ENCODE measurements around the gene TCN2. TPM values are rescaled to one million over a fixed set of nuclear protein-coding genes. Genes with fewer than 3 reads are reported as not detected.

TCN2 gene
- total and polyA plus RNA-seq, 10 of the 15 experiments (the other 5 are each of a cell fraction or from before 2014, with no cell fraction given), result 5.4 to 21.8 (median 11.0) TPM

DNA sequence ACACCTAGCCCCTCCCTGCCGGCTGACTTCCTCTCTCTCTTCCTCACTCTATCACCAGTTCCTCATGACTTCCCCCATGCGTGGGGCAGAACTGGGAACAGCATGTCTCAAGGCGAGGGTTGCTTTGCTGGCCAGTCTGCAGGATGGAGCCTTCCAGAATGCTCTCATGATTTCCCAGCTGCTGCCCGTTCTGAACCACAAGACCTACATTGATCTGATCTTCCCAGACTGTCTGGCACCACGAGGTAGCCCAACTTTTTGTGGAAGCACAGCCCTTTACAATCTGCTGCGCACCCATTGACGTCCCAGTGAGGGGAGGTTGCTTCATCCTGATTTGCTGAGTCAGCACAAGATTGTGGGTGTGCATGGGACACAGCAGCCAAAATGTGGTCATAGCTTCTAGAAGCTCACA lies 8.6 kb downstream of the TCN2 start:
- Histone ChIP-seq H3K4me2 (ENCODE audit: control insufficient read depth, insufficient read depth) (no peak overlapping the region), H3K4me1 (ENCODE audit: control insufficient read depth, insufficient read depth, low read length) (peaks cover 1% of the 10 kb centered on the region; the same call in 1 of the 2 replicates), H3K79me2 (ENCODE audit: control insufficient read depth, insufficient read depth, low read length) (no peaks in the 10 kb centered on the region), H3K27ac (ENCODE audit: control insufficient read depth, insufficient read depth) (no peak overlapping the region), H2AFZ (ENCODE audit: control insufficient read depth, low read depth, low read length) (no peak overlapping the region), H3K4me3 (no peak overlapping the region), H3K9ac (ENCODE audit: control insufficient read depth, insufficient read depth, low read length) (no peak overlapping the region), H3K27me3 (replicated peaks in 1 of 2; ENCODE audit: control insufficient read depth in 2 of 2, insufficient read depth in 2 of 2, low read length in 1 of 2) (no peaks in the 10 kb centered on the region), H3K9me3 (replicated peaks; ENCODE audit: control insufficient read depth, insufficient read depth, low read length) (no peaks in the 10 kb centered on the region), H3K36me3 (ENCODE audit: control insufficient read depth in 2 of 2, insufficient read depth in 2 of 2, low read length in 1 of 2) (no peaks in the 10 kb centered on the region), H4K20me1 (ENCODE audit: control insufficient read depth, insufficient read depth) (no peaks in the 10 kb centered on the region)
- ChIA-PET CTCF (interaction anchor here (1.1 to 1.9 kb wide), 2 partner anchors 9 to 19 kb away, joined by 4 read pairs; no protein-coding TSS in a partner anchor), SMC1A (ENCODE audit: uncharacterized antibody, unreplicated experiment) (interaction anchor here (0.7 kb wide), 1 partner anchor 21 kb away, joined by 4 read pairs; no protein-coding TSS in a partner anchor), RAD21 (ENCODE audit: unreplicated experiment) (no interaction called here), POLR2A (no interaction called here)
- TF ChIP-seq HCFC1 (IDR thresholded peaks at IDR 0.05; ENCODE audit: low read length), result no peak
- TF ChIP-seq ZNF384 (IDR thresholded peaks at IDR 0.05; ENCODE audit: borderline replicate concordance, low read depth, low read length), result no peak
- TF ChIP-seq BACH1 (IDR thresholded peaks at IDR 0.05; ENCODE audit: borderline replicate concordance), result no peak
- no peak for TF ChIP-seq BHLHE40 (IDR thresholded peaks at IDR 0.05; ENCODE audit: borderline replicate concordance in 1 of 2, low read depth in 2 of 2, low read length in 1 of 2)
- TF ChIP-seq, protein P1, sequence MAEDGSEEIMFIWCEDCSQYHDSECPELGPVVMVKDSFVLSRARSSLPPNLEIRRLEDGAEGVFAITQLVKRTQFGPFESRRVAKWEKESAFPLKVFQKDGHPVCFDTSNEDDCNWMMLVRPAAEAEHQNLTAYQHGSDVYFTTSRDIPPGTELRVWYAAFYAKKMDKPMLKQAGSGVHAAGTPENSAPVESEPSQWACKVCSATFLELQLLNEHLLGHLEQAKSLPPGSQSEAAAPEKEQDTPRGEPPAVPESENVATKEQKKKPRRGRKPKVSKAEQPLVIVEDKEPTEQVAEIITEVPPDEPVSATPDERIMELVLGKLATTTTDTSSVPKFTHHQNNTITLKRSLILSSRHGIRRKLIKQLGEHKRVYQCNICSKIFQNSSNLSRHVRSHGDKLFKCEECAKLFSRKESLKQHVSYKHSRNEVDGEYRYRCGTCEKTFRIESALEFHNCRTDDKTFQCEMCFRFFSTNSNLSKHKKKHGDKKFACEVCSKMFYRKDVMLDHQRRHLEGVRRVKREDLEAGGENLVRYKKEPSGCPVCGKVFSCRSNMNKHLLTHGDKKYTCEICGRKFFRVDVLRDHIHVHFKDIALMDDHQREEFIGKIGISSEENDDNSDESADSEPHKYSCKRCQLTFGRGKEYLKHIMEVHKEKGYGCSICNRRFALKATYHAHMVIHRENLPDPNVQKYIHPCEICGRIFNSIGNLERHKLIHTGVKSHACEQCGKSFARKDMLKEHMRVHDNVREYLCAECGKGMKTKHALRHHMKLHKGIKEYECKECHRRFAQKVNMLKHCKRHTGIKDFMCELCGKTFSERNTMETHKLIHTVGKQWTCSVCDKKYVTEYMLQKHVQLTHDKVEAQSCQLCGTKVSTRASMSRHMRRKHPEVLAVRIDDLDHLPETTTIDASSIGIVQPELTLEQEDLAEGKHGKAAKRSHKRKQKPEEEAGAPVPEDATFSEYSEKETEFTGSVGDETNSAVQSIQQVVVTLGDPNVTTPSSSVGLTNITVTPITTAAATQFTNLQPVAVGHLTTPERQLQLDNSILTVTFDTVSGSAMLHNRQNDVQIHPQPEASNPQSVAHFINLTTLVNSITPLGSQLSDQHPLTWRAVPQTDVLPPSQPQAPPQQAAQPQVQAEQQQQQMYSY (CRISPR knock-in tag; IDR thresholded peaks at IDR 0.05), result no peak
- no peak for TF ChIP-seq TARDBP (IDR thresholded peaks at IDR 0.05; ENCODE audit: borderline replicate concordance)
- TF ChIP-seq, protein P2, sequence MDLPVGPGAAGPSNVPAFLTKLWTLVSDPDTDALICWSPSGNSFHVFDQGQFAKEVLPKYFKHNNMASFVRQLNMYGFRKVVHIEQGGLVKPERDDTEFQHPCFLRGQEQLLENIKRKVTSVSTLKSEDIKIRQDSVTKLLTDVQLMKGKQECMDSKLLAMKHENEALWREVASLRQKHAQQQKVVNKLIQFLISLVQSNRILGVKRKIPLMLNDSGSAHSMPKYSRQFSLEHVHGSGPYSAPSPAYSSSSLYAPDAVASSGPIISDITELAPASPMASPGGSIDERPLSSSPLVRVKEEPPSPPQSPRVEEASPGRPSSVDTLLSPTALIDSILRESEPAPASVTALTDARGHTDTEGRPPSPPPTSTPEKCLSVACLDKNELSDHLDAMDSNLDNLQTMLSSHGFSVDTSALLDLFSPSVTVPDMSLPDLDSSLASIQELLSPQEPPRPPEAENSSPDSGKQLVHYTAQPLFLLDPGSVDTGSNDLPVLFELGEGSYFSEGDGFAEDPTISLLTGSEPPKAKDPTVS (IDR thresholded peaks at IDR 0.05; ENCODE audit: low read depth, low read length), result no peak
- no peak for TF ChIP-seq RBBP5 (conservative IDR thresholded peaks at IDR 0.05)
- TF ChIP-seq EZH2 (IDR thresholded peaks at IDR 0.05; ENCODE audit: borderline replicate concordance, control insufficient read depth, low read depth, low read length), result no peak
- BruUV-seq (replicated peaks), result no TSS peak
- in situ Hi-C loops (cut with MboI) (no loop called here), intact Hi-C loops (cut with micrococcal nuclease; ENCODE audit: unreplicated experiment) (no loop called here)
- ATAC-seq (no peak), DNase-seq (ENCODE audit: low read depth, low spot score) (no peak), FAIRE-seq (no peak)
- WGBS (ENCODE audit: insufficient coverage, insufficient replicate concordance, low lambda C conversion rate, missing lambda C conversion rate), result 64% methylated on average over 6 of the region's 7 CpGs

Measured in GM12878 (cell line).